Measurements from ENCODE around the gene METTL25B. TPM values are rescaled to one million over a fixed set of nuclear protein-coding genes. Genes with fewer than 3 reads are reported as not detected.

The METTL25B gene
- total and polyA plus RNA-seq, 2 of the 13 experiments (the other 11 are each of a cell fraction or from before 2014, with no cell fraction given) = 11.9 to 24.0 TPM

DNA sequence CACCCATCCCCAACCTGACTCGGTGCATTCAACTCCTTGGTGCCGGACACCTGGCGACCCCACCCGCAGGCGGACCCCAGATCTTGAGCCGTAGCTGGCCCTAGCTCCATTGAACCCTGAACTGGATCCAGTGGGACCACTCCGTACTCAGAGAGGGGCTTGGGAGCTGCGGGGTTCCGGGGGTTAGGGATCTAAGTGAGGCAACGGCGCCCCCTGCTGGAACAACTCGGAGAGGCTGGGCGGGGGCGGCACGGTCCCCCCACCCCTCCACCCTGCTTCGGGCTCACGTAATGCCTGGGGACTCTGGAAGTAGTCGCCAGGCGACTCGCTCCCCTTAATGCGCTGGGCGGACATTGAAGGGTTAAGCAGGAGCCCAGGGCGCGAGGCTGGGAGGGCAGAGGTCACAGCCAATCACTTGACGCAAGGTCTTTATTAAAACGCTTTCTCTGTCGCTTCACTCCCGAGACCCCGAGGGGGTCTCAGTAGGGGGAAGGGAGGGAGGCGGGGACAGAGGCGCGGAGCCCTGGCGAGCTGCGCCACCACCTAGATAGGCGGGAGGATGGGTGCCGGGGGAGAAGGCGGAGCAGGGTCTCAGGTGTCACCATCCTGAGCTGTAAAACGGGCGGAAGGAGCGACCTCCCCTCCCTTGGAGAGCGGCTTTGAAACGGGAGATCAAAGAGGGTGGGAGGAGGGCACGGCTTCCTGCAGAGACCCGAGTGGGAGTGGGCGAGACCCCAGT lies 22.2 kb upstream of the METTL25B start (continued):
- TF ChIP-seq, protein P1, sequence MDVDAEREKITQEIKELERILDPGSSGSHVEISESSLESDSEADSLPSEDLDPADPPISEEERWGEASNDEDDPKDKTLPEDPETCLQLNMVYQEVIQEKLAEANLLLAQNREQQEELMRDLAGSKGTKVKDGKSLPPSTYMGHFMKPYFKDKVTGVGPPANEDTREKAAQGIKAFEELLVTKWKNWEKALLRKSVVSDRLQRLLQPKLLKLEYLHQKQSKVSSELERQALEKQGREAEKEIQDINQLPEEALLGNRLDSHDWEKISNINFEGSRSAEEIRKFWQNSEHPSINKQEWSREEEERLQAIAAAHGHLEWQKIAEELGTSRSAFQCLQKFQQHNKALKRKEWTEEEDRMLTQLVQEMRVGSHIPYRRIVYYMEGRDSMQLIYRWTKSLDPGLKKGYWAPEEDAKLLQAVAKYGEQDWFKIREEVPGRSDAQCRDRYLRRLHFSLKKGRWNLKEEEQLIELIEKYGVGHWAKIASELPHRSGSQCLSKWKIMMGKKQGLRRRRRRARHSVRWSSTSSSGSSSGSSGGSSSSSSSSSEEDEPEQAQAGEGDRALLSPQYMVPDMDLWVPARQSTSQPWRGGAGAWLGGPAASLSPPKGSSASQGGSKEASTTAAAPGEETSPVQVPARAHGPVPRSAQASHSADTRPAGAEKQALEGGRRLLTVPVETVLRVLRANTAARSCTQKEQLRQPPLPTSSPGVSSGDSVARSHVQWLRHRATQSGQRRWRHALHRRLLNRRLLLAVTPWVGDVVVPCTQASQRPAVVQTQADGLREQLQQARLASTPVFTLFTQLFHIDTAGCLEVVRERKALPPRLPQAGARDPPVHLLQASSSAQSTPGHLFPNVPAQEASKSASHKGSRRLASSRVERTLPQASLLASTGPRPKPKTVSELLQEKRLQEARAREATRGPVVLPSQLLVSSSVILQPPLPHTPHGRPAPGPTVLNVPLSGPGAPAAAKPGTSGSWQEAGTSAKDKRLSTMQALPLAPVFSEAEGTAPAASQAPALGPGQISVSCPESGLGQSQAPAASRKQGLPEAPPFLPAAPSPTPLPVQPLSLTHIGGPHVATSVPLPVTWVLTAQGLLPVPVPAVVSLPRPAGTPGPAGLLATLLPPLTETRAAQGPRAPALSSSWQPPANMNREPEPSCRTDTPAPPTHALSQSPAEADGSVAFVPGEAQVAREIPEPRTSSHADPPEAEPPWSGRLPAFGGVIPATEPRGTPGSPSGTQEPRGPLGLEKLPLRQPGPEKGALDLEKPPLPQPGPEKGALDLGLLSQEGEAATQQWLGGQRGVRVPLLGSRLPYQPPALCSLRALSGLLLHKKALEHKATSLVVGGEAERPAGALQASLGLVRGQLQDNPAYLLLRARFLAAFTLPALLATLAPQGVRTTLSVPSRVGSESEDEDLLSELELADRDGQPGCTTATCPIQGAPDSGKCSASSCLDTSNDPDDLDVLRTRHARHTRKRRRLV (CRISPR knock-in tag; IDR thresholded peaks at IDR 0.05) = 0 out of 2 replicates have a peak, but pooled peaks have one; percentile 42
- TF ChIP-seq MIXL1 (CRISPR knock-in tag; IDR thresholded peaks at IDR 0.05) = no peak
- no peak for TF ChIP-seq MBD4 (IDR thresholded peaks at IDR 0.05; ENCODE audit: borderline replicate concordance, low read length)
- TF ChIP-seq, protein P2, sequence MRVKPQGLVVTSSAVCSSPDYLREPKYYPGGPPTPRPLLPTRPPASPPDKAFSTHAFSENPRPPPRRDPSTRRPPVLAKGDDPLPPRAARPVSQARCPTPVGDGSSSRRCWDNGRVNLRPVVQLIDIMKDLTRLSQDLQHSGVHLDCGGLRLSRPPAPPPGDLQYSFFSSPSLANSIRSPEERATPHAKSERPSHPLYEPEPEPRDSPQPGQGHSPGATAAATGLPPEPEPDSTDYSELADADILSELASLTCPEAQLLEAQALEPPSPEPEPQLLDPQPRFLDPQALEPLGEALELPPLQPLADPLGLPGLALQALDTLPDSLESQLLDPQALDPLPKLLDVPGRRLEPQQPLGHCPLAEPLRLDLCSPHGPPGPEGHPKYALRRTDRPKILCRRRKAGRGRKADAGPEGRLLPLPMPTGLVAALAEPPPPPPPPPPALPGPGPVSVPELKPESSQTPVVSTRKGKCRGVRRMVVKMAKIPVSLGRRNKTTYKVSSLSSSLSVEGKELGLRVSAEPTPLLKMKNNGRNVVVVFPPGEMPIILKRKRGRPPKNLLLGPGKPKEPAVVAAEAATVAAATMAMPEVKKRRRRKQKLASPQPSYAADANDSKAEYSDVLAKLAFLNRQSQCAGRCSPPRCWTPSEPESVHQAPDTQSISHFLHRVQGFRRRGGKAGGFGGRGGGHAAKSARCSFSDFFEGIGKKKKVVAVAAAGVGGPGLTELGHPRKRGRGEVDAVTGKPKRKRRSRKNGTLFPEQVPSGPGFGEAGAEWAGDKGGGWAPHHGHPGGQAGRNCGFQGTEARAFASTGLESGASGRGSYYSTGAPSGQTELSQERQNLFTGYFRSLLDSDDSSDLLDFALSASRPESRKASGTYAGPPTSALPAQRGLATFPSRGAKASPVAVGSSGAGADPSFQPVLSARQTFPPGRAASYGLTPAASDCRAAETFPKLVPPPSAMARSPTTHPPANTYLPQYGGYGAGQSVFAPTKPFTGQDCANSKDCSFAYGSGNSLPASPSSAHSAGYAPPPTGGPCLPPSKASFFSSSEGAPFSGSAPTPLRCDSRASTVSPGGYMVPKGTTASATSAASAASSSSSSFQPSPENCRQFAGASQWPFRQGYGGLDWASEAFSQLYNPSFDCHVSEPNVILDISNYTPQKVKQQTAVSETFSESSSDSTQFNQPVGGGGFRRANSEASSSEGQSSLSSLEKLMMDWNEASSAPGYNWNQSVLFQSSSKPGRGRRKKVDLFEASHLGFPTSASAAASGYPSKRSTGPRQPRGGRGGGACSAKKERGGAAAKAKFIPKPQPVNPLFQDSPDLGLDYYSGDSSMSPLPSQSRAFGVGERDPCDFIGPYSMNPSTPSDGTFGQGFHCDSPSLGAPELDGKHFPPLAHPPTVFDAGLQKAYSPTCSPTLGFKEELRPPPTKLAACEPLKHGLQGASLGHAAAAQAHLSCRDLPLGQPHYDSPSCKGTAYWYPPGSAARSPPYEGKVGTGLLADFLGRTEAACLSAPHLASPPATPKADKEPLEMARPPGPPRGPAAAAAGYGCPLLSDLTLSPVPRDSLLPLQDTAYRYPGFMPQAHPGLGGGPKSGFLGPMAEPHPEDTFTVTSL (CRISPR knock-in tag; IDR thresholded peaks at IDR 0.05; ENCODE audit: borderline replicate concordance) = no peak
- TF ChIP-seq ZNF10 (CRISPR knock-in tag; IDR thresholded peaks at IDR 0.05; ENCODE audit: borderline replicate concordance, low read depth) = no peak
- TF ChIP-seq MTA1 (CRISPR knock-in tag; IDR thresholded peaks at IDR 0.05; ENCODE audit: borderline replicate concordance) = no peak
- no peak for TF ChIP-seq ZNF331 (CRISPR knock-in tag; IDR thresholded peaks at IDR 0.05)
- TF ChIP-seq ATF7-NPFF (CRISPR knock-in tag; IDR thresholded peaks at IDR 0.05; ENCODE audit: low read depth) = peak; percentile 24; the same call in 1 of the 2 replicates
- TF ChIP-seq, protein P3, sequence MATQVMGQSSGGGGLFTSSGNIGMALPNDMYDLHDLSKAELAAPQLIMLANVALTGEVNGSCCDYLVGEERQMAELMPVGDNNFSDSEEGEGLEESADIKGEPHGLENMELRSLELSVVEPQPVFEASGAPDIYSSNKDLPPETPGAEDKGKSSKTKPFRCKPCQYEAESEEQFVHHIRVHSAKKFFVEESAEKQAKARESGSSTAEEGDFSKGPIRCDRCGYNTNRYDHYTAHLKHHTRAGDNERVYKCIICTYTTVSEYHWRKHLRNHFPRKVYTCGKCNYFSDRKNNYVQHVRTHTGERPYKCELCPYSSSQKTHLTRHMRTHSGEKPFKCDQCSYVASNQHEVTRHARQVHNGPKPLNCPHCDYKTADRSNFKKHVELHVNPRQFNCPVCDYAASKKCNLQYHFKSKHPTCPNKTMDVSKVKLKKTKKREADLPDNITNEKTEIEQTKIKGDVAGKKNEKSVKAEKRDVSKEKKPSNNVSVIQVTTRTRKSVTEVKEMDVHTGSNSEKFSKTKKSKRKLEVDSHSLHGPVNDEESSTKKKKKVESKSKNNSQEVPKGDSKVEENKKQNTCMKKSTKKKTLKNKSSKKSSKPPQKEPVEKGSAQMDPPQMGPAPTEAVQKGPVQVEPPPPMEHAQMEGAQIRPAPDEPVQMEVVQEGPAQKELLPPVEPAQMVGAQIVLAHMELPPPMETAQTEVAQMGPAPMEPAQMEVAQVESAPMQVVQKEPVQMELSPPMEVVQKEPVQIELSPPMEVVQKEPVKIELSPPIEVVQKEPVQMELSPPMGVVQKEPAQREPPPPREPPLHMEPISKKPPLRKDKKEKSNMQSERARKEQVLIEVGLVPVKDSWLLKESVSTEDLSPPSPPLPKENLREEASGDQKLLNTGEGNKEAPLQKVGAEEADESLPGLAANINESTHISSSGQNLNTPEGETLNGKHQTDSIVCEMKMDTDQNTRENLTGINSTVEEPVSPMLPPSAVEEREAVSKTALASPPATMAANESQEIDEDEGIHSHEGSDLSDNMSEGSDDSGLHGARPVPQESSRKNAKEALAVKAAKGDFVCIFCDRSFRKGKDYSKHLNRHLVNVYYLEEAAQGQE (IDR thresholded peaks at IDR 0.05; ENCODE audit: borderline replicate concordance in 1 of 2, low read depth in 1 of 2, low read length in 2 of 2) = no peak
- no peak for TF ChIP-seq SIN3B (IDR thresholded peaks at IDR 0.05; ENCODE audit: low read length)
- TF ChIP-seq TOE1 (CRISPR knock-in tag; IDR thresholded peaks at IDR 0.05) = no peak
- TF ChIP-seq ZNF563 (CRISPR knock-in tag; IDR thresholded peaks at IDR 0.05) = peak; percentile 64; the same call in 1 of the 2 replicates
- TF ChIP-seq ONECUT2 (CRISPR knock-in tag; IDR thresholded peaks at IDR 0.05) = no peak

Measured in HepG2 (cell line).